GM21576 (cell line): ENCODE data around the gene TMEM273.

ENCODE experiments used
- ATAC-seq: cut with Tn5 transposase; IDR thresholded peaks from one replicate; pipeline ENCODE4 v1.9.1; 2021; ENCODE audit warnings: mild to moderate bottlenecking, moderate library complexity; ENCODE audit not compliant: unreplicated experiment

Gene TMEM273

GRCh38 chr10:49120911-49121310 is 67.3 kb downstream of the TMEM273 start:
- ATAC-seq, result no peak

- ATAC-seq, result no peak
Measured at GRCh38 chr10:49119746-49120145, 68.4 kb downstream of the TMEM273 start.

GRCh38 chr10:49118430-49119074 is 69.6 kb downstream of the TMEM273 start:
- no peak for ATAC-seq

GRCh38 chr10:49117376-49118070 is 70.7 kb downstream of the TMEM273 start:
- ATAC-seq, result no peak

GRCh38 chr10:49116509-49117375 is 71.4 kb downstream of the TMEM273 start:
- no peak for ATAC-seq

- ATAC-seq, result no peak
Measured at GRCh38 chr10:49115796-49116508, 72.2 kb downstream of the TMEM273 start.

- ATAC-seq, result no peak
Measured at GRCh38 chr10:49115015-49115795, 73.0 kb downstream of the TMEM273 start, which contains the start of gene VSTM4. TSS of gene VSTM4 (minus strand) at chr10:49115522. CDS start at chr10:49115485, 37 bp downstream.

- no peak for ATAC-seq
Measured at GRCh38 chr10:49114718-49115014, 73.5 kb downstream of the TMEM273 start.

- ATAC-seq, result no peak
Measured at GRCh38 chr10:49113741-49114141, 74.5 kb downstream of the TMEM273 start.

GRCh38 chr10:49112851-49113250 is 75.3 kb downstream of the TMEM273 start:
- no peak for ATAC-seq

GRCh38 chr10:49112098-49112497 is 76.1 kb downstream of the TMEM273 start:
- no peak for ATAC-seq

GRCh38 chr10:49111320-49111698 is 76.9 kb downstream of the TMEM273 start:
- no peak for ATAC-seq

- ATAC-seq, result no peak
Measured at GRCh38 chr10:49110684-49111319, 77.4 kb downstream of the TMEM273 start.

- ATAC-seq, result no peak
Measured at GRCh38 chr10:49109669-49110340, 78.4 kb downstream of the TMEM273 start.

GRCh38 chr10:49108656-49109055 is 79.5 kb downstream of the TMEM273 start:
- ATAC-seq, result no peak

GRCh38 chr10:49107887-49108267 is 80.3 kb downstream of the TMEM273 start:
- ATAC-seq, result no peak

GRCh38 chr10:49107111-49107886 is 80.9 kb downstream of the TMEM273 start:
- ATAC-seq, result no peak

- ATAC-seq, result no peak
Measured at GRCh38 chr10:49106451-49106850, 81.7 kb downstream of the TMEM273 start.

- ATAC-seq, result no peak
Measured at GRCh38 chr10:49105076-49105475, 83.1 kb downstream of the TMEM273 start.
